GF-D8 (cell line): ENCODE measurements around the gene KLHL26.

Experiments used
- DNase-seq: peaks from one replicate; lab custom pipeline; 2025; lab: John Stamatoyannopoulos, UW

The KLHL26 gene

GRCh38 chr19:18613589-18614234 lies 23.1 kb upstream of the KLHL26 start:
- no peak for DNase-seq

DNA sequence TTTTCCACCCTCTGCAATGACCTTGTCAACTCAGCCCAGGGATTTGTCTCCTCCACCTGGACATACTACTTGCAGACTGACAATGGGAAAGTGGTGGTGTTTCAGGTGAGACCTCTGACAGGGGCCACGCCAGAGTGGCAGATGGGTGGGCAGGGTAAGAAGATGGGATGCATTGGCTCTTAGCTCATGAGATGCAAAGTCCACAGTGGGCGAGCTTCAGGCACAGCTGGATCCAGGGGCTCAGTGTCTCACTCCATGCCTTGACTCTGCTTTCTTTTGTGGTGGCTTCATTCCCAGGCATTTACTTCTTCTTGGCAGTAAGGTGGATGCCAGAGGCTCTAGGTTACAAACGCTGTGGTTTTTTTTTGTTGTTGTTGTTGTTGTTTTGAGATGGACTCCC lies 20.8 kb upstream of the KLHL26 start:
- no peak for DNase-seq

- DNase-seq = no peak
These were observed 19.3 kb upstream of the KLHL26 start for GRCh38 chr19:18617562-18617961.

- DNase-seq = no peak
These were observed 18.6 kb upstream of the KLHL26 start for GRCh38 chr19:18618236-18618635.

- DNase-seq = no peak
These were observed 16.5 kb upstream of the KLHL26 start for GRCh38 chr19:18620311-18620710.

DNA sequence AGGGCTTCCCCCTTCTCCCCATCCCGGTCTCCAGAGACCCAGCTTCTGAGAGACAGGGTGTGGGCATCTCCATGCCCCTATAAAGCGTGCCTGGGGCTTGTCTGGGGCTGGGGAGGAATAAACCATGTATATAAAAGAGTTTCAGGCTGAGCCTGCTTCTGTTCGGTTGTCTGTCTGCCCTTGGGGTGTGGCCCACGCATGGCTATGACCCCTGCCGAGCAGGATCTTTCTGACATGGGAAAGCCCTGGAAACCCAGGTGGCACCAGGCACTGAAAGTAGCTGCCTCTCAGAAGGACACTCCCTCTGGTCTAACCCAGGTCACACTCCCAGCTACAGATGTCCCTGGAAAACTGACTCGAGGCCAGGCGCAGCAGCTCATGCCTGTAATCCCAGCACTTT lies 15.9 kb upstream of the KLHL26 start:
- no peak for DNase-seq

- no peak for DNase-seq
These were observed 9.9 kb upstream of the KLHL26 start for GRCh38 chr19:18626906-18627305.

DNA sequence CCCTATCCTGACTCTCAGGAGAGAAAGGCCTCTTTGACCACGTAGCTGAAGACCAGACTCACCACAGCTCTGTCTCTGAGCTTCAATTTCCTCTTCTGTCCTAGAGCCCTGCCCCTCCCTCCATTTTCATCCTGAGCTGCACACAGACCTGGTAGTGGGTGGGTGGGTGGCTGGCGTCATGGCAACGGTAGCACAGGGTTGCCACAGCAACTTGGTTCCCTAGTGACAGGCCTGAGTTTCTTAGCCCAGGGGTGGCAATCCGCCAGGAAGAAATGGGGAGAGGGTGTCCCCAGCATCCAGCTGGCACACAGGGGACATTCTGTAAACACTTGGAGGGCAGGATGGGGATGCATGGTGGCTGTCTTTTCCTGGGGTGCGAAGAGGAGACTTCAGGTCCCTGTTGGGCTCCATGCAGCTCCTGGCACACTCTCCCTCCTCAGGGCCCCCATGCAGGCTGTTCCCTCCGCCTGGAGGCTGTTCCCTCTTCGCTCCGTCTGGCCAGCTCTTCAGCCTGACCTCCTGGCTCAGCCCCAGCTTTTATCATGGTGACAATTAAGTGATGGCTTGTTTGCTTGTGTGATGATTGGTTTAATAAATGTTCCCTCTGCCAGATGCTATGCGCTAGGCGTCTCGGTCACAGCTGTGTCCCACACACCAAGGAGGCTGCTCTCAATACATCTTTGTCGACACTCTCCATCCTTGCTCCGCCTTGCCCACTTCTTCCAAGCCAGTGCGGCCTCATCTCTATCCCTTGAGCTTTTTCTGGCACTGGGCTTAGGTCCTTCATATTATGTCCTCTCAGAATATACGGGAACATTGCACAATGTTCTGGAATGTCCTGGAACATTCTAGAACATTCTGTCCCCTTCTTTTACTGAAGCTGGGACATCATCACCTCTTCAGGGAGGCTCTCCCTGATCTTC lies 7.4 kb upstream of the KLHL26 start:
- DNase-seq = no peak

GRCh38 chr19:18633321-18633720 lies 3.5 kb upstream of the KLHL26 start:
- no peak for DNase-seq

- no peak for DNase-seq
These were observed 2.1 kb upstream of the KLHL26 start for GRCh38 chr19:18634612-18635297.

GRCh38 chr19:18635831-18636182 lies 1.0 kb upstream of the KLHL26 start:
- DNase-seq = no peak

DNA sequence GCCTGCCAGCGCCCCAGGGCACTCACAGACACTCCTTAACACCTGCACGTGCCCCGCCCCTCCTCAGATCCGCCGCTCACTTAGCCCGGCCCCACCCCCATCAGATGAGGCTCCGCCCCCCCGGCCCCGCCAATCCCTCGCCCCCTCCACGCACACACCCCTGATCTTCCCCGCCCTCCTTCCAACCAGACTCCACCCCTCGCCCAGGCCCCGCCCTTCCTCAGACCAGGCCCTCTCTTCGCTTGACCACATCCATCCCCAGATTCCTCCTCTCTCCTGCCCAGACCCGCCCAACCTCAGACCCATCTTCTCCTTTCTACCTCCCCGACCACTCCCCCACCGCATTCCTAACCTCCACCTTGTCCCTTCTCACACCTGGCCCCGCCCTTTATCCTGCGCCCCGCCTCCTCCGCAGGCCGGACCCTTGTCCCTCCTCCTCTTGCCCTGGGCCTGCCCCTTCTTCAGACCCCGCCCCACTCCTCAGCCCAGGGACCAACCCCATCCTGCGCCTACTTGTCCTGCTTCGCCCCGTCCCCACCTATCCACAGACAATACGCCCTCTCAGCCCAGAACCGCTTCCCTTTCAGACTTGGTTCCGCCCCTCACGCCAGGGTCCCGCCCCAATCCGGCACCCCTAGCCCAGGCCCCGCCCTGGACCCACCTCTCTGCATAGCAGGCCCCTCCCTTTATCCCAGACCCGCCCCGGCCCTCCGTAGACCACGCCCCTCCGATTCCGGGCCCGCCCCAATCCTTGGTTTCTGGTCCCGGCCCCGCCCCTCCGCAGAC lies 452 bp upstream of the KLHL26 start:
- DNase-seq = peak; percentile 79

DNA sequence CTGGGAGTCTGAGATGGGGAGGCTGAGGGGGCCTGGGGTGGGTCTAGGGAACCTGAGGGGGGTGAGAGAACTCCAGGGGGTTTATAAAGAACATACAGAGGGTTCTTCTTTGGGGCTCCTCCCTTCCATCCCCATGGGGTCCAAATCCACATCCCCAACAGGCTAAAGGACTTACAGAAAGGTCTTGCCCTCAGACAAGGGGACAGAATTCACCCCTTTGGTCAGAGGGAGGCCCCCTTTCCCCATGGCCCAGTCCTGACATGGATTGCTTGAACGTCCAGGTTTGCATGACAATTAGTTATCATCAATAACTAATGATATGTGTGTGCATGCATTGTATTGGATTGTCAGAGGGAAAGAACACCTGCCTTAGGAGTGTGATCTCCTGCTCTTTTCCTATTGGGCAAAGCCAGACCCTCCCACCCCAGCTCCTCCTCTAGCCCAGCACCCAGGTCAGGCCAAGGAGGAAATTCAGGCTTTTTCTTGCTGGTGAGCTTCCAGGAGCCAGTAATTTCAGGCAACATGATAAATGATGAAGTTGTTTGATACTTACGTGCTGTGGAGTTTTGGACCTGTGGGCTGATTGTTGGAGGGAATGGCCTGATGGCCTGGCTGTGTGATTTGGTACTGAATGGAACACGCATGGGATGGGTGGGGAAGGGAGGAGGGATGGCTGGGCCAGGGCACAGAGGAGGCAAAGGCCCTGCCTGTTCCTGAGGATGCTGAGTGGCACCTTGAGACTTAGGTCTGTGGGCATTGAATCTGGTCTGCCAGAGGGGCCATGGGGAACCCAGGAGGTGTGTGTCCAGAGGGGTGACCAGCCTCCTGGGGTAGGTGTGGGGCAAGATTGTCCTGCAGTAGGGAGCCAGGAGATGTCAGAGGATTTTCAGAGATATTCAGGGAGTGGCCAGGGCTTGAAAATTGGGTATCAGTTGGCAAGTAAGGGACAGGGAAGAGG lies 1.1 kb downstream of the KLHL26 start:
- no peak for DNase-seq

GRCh38 chr19:18639706-18640243 lies 2.9 kb downstream of the KLHL26 start:
- no peak for DNase-seq

GRCh38 chr19:18644196-18645034 lies 7.6 kb downstream of the KLHL26 start:
- DNase-seq = peak; percentile 56

DNA sequence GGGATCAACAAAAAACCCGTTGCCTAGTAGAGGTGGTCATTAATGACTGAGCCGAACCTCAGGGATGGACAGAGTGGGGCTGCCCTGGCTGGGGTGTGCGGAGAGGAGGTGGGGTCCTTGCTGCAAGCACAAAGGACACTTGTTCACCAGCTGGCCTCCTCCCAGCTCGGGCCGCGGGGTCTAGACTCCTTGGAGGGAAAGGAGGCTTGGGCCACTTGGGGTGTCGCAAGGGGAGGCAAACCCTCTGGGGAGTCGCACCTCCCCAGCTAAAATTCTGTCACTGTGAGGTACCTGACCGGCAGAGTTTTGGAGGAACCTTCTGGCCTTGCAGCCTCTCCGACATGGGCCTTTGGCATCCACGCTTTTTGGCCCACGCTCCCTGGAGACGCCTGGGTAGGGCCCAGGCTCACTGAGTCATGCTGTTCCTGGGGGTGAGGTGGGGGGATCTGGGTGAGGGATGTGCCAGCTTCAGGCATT lies 8.2 kb downstream of the KLHL26 start:
- DNase-seq = no peak

GRCh38 chr19:18646535-18647370 lies 9.9 kb downstream of the KLHL26 start:
- no peak for DNase-seq

DNA sequence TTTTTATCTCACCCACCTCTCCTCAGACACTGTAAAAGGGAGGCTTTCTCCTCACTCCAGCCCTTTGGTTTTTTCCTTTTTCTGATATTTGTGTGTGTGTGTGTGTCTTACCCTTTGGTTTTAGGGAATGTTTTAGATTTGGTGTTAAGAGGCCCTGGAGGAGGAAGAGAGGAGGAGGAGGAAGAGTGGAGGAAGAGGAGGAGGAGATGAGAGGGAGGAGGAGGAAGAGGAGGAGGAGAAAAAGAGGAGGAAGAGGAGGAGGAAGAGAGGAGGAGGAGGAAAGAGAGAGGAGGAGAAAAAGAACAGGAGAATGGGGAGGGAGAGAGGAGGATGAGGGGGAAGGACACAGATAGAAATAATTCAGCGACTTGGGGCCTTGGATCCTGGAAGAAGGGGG lies 10.5 kb downstream of the KLHL26 start:
- DNase-seq = no peak

GRCh38 chr19:18647807-18648206 lies 11.0 kb downstream of the KLHL26 start:
- DNase-seq = no peak
